ENCODE measurements around the gene ANP32E. TPM values are rescaled to one million over a fixed set of nuclear protein-coding genes. Genes with fewer than 3 reads are reported as not detected.

Gene ANP32E
- total and polyA plus RNA-seq, 9 of the 15 experiments (the other 6 are each of a cell fraction or from before 2014, with no cell fraction given): 60.4 to 197 (median 104) TPM

DNA sequence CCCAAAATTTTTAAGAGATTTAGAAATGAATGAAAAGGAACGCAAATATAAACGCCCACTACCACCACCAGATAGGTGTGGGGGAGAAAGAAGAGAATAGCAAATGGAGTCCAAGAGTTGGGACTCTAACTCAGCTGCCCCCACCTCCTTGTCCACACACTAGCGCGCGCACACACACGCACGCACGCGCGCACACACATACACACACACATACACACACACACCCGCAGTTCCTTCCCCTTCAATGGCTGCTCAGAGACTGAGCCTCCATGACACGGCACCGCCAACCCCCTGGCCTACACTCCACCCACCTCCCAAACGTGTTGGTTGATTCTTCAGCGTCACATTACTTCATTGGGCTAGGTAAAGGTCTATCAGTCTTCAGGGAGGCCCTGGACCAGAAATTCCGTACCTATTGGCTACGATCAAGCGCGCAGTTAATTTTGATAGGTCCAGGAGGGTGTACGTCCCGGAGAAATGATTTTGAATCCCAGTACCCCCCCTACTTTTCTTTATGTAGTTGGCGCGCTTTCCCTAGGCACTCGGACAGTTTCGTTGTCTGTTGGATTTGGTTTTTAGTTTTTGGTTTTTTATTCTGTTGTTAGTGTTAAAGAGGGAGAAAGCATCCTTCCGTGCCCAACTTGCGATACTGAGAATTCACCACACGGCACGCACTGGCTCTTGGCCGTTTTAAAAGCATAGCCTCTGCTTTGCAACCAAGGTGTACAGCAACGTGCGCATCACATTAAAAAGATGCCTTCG, at the start of gene ANP32E (continued):
- TF ChIP-seq TCF7L2 (IDR thresholded peaks at IDR 0.05; ENCODE audit: low read depth, low read length) (no peak), TOE1 (IDR thresholded peaks at IDR 0.05; ENCODE audit: borderline replicate concordance) (peak; percentile 89), TOE1 (CRISPR knock-in tag; IDR thresholded peaks at IDR 0.05; ENCODE audit: borderline replicate concordance, low read depth) (peak; percentile 87; the same call in 1 of the 2 replicates), CHD1 (IDR thresholded peaks at IDR 0.05; ENCODE audit: low read length) (peak; percentile 93), STAG1 (CRISPR knock-in tag; IDR thresholded peaks at IDR 0.05; ENCODE audit: borderline replicate concordance) (no peak; the same call in 1 of the 2 replicates), SAP30 (IDR thresholded peaks at IDR 0.05; ENCODE audit: borderline replicate concordance, insufficient read depth, low read depth, low read length, poor library complexity, severe bottlenecking) (peak; percentile 37), PHF8 (IDR thresholded peaks at IDR 0.05; ENCODE audit: borderline replicate concordance, low read length) (peak; percentile 76; the same call in 1 of the 2 replicates), EGR1 (conservative IDR thresholded peaks at IDR 0.05) (peak; percentile 72), ZNF347 (CRISPR knock-in tag; IDR thresholded peaks at IDR 0.05; ENCODE audit: low read depth) (no peak), ATF1 (CRISPR knock-in tag; IDR thresholded peaks at IDR 0.05) (no peak), ATF1 (tag; IDR thresholded peaks at IDR 0.05) (peak; percentile 98), XRCC4 (IDR thresholded peaks at IDR 0.05; ENCODE audit: extremely low read depth, insufficient read depth, insufficient read length) (no peak), ZNF311 (CRISPR knock-in tag; IDR thresholded peaks at IDR 0.05) (no peak), SIN3A (IDR thresholded peaks at IDR 0.05; ENCODE audit: borderline replicate concordance in 2 of 2, control insufficient read depth in 1 of 2, low read depth in 2 of 2, low read length in 2 of 2) (0 out of 4 replicates have a peak, but pooled peaks of 1 of the 2 experiments have one; percentile 25), MYBL2 (IDR thresholded peaks at IDR 0.05; ENCODE audit: low read depth) (peak; percentile 99), MYBL2 (CRISPR knock-in tag; IDR thresholded peaks at IDR 0.05; ENCODE audit: borderline replicate concordance) (peak; percentile 92; the same call in 1 of the 2 replicates), CBX3 (IDR thresholded peaks at IDR 0.05; ENCODE audit: borderline replicate concordance in 1 of 2, low read length in 2 of 2) (peak in 1 of 2 experiments; percentile 49; a peak in 2 of 3 replicates), ZNF785 (CRISPR knock-in tag; IDR thresholded peaks at IDR 0.05) (no peak)
- TF ChIP-seq, protein P1, sequence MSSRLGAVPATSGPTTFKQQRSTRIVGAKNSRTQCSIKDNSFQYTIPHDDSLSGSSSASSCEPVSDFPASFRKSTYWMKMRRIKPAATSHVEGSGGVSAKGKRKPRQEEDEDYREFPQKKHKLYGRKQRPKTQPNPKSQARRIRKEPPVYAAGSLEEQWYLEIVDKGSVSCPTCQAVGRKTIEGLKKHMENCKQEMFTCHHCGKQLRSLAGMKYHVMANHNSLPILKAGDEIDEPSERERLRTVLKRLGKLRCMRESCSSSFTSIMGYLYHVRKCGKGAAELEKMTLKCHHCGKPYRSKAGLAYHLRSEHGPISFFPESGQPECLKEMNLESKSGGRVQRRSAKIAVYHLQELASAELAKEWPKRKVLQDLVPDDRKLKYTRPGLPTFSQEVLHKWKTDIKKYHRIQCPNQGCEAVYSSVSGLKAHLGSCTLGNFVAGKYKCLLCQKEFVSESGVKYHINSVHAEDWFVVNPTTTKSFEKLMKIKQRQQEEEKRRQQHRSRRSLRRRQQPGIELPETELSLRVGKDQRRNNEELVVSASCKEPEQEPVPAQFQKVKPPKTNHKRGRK (tag; IDR thresholded peaks at IDR 0.05): no peak
- TF ChIP-seq, protein P2, sequence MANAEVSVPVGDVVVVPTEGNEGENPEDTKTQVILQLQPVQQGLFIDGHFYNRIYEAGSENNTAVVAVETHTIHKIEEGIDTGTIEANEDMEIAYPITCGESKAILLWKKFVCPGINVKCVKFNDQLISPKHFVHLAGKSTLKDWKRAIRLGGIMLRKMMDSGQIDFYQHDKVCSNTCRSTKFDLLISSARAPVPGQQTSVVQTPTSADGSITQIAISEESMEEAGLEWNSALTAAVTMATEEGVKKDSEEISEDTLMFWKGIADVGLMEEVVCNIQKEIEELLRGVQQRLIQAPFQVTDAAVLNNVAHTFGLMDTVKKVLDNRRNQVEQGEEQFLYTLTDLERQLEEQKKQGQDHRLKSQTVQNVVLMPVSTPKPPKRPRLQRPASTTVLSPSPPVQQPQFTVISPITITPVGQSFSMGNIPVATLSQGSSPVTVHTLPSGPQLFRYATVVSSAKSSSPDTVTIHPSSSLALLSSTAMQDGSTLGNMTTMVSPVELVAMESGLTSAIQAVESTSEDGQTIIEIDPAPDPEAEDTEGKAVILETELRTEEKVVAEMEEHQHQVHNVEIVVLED (CRISPR knock-in tag; IDR thresholded peaks at IDR 0.05): no peak
- TF ChIP-seq, protein P3, sequence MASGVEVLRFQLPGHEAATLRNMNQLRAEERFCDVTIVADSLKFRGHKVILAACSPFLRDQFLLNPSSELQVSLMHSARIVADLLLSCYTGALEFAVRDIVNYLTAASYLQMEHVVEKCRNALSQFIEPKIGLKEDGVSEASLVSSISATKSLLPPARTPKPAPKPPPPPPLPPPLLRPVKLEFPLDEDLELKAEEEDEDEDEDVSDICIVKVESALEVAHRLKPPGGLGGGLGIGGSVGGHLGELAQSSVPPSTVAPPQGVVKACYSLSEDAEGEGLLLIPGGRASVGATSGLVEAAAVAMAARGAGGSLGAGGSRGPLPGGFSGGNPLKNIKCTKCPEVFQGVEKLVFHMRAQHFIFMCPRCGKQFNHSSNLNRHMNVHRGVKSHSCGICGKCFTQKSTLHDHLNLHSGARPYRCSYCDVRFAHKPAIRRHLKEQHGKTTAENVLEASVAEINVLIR (CRISPR knock-in tag; IDR thresholded peaks at IDR 0.05): peak; percentile 65

Data from K562 (cell line).